Type B pancreatic cell (in vitro differentiated cells): ENCODE measurements around the gene KIF22. TPM values are rescaled to one million over a fixed set of nuclear protein-coding genes. Genes with fewer than 3 reads are reported as not detected.

ENCODE experiments used
- DNase-seq: peaks from one replicate; pipeline ENCODE4 v3.0.0; 2021; ENCODE audit warnings: mixed read lengths; ENCODE audit not compliant: unreplicated experiment; ENCODE audit errors: extremely low spot score
- H3K27ac Mint-ChIP-seq: 2 replicates; pipeline ENCODE4 v1.8.0; 2021; ENCODE audit warnings: mild to moderate bottlenecking, mixed read lengths
- H3K27me3 Mint-ChIP-seq: 2 replicates; pipeline ENCODE4 v1.8.0; 2021; ENCODE audit warnings: mixed read lengths
- H3K36me3 Mint-ChIP-seq: 2 replicates; pipeline ENCODE4 v1.8.0; 2021; ENCODE audit warnings: mixed read lengths
- H3K4me1 Mint-ChIP-seq: one replicate; pipeline ENCODE4 v1.8.0; 2021; ENCODE audit warnings: mixed read lengths; ENCODE audit not compliant: unreplicated experiment
- H3K4me3 Mint-ChIP-seq: 2 replicates; pipeline ENCODE4 v1.8.0; 2021; ENCODE audit warnings: mild to moderate bottlenecking, mixed read lengths
- H3K9me3 Mint-ChIP-seq: 2 replicates; pipeline ENCODE4 v1.8.0; 2021; ENCODE audit warnings: mixed read lengths
- total RNA-seq: library from RNA; stranded (reverse); gene quantifications from 2 replicates; pipeline ENCODE4 v1.2.1, GENCODE V29; 2021; ENCODE audit warnings: low replicate concordance
- TF ChIP-seq, protein P1 (sequence below): fragments of 200-600 bp; sonication (generic); conservative IDR thresholded peaks from 2 replicates; pipeline ENCODE4 v1.5.0; 2021; ENCODE audit warnings: antibody characterized with exemption, mild to moderate bottlenecking

KIF22 gene
- total RNA-seq, 1 donor from 2014 or later: 112 TPM

DNA sequence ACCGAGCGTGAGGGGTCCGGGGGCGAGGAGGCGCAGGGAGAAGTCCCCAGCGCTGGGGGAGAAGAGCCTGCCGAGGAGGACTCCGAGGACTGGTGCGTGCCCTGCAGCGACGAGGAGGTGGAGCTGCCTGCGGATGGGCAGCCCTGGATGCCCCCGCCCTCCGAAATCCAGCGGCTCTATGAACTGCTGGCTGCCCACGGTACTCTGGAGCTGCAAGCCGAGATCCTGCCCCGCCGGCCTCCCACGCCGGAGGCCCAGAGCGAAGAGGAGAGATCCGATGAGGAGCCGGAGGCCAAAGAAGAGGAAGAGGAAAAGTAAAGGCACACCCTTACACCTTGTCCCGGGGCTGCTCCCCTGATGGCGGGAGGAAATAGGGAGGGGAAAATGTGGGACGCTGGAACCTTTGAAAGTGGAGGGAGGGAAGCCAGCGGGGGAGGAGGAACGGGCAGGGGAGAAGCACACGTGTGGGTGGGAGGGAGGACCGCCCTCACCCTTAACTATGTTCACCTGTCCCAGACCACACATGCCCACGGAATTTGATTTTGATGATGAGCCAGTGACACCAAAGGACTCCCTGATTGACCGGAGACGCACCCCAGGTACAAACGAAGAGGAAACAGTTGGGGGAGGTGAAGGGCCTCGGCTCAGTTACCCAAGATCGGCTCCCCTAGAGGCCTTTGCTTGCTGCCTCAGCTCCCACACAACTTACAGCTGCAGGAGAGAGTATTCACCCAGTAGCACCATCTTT, 26.3 kb downstream of the KIF22 start:
- Mint-ChIP-seq H3K4me1 (peaks cover 36% of the 10 kb centered on the region), H3K9me3 (no peaks in the 10 kb centered on the region), H3K4me3 (peak overlapping the region; percentile 93), H3K27ac (peak overlapping the region; percentile 94), H3K36me3 (peaks cover 8% of the 10 kb centered on the region), H3K27me3 (peaks cover 4% of the 10 kb centered on the region)
- TF ChIP-seq, protein P1, sequence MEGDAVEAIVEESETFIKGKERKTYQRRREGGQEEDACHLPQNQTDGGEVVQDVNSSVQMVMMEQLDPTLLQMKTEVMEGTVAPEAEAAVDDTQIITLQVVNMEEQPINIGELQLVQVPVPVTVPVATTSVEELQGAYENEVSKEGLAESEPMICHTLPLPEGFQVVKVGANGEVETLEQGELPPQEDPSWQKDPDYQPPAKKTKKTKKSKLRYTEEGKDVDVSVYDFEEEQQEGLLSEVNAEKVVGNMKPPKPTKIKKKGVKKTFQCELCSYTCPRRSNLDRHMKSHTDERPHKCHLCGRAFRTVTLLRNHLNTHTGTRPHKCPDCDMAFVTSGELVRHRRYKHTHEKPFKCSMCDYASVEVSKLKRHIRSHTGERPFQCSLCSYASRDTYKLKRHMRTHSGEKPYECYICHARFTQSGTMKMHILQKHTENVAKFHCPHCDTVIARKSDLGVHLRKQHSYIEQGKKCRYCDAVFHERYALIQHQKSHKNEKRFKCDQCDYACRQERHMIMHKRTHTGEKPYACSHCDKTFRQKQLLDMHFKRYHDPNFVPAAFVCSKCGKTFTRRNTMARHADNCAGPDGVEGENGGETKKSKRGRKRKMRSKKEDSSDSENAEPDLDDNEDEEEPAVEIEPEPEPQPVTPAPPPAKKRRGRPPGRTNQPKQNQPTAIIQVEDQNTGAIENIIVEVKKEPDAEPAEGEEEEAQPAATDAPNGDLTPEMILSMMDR: peak; percentile 31
- DNase-seq: no peak

DNA sequence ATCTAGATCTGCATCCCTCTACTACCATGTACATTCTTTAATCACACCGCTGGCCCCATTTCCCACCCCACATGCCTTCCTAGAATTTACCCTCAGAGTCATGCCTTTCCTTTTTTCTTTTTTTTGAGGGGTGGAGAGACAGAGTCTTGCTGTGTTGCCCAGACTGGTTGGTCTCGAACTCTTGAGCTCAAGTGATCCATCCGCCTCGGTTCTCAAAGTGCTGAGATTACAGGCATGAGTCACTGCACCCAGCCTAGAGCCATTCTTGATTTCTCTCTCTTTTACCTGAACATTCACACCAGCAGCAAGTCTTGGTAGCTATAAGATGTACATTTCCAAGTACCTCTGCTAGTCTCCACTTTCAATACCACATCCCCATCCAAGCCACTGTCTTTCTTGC, 27.5 kb downstream of the KIF22 start:
- peak overlapping the region; percentile 87 for H3K27ac Mint-ChIP-seq
- no peaks in the 10 kb centered on the region for H3K9me3 Mint-ChIP-seq
- H3K36me3 Mint-ChIP-seq: peaks cover 8% of the 10 kb centered on the region
- no peak for DNase-seq
- TF ChIP-seq, protein P1: no peak
- H3K4me1 Mint-ChIP-seq: peaks cover 42% of the 10 kb centered on the region
- H3K27me3 Mint-ChIP-seq: peaks cover 4% of the 10 kb centered on the region
- H3K4me3 Mint-ChIP-seq: peak overlapping the region; percentile 88

DNA sequence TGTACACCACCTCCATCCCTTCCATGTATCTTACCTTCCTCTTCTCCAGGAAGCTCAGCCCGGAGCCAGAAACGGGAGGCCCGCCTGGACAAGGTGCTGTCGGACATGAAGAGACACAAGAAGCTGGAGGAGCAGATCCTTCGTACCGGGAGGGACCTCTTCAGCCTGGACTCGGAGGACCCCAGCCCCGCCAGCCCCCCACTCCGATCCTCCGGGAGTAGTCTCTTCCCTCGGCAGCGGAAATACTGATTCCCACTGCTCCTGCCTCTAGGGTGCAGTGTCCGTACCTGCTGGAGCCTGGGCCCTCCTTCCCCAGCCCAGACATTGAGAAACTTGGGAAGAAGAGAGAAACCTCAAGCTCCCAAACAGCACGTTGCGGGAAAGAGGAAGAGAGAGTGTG, 29.0 kb downstream of the KIF22 start:
- Mint-ChIP-seq H3K36me3 (peaks cover 8% of the 10 kb centered on the region), H3K27ac (peak overlapping the region; percentile 86), H3K27me3 (peaks cover 4% of the 10 kb centered on the region), H3K4me1 (peaks cover 42% of the 10 kb centered on the region), H3K4me3 (peak overlapping the region; percentile 88), H3K9me3 (no peaks in the 10 kb centered on the region)
- no peak for DNase-seq
- TF ChIP-seq, protein P1: no peak

DNA sequence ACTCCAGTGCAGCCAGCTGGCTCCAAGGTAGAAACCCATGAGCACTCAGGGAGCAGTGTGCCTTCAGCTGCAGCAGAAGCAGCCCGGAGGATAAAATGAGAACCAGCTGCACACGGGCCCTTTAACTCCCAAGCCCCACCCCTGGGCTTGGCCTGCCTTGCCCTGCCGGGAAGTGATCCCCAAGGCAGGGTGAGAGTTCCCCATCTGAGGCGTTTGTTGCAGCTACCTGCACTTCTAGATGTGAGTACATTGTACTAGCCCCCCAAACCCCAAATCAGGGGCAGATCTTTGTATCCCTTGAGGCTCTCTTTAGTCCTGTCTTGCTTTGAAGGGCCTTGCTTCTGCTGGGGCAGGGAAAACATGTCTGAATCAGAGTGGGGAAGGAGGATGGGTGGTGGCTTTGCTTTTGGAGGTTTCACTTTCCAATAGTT, 29.7 kb downstream of the KIF22 start, which contains the start of gene MVP:
Gene MVP, plus strand, starts transcription at position 192 of the 431 bp plus-strand sequence. CDS start 10,088 bp downstream, outside the sequence.
- Mint-ChIP-seq H3K27me3 (peaks cover 4% of the 10 kb centered on the region), H3K27ac (peak within 1 kb of the TSS; percentile 86), H3K9me3 (no peaks in the 10 kb centered on the region), H3K4me3 (peak within 1 kb of the TSS; percentile 88), H3K36me3 (peaks cover 8% of the 10 kb centered on the region), H3K4me1 (peaks cover 40% of the 10 kb centered on the region)
- TF ChIP-seq, protein P1: no peak
- no peak for DNase-seq

DNA sequence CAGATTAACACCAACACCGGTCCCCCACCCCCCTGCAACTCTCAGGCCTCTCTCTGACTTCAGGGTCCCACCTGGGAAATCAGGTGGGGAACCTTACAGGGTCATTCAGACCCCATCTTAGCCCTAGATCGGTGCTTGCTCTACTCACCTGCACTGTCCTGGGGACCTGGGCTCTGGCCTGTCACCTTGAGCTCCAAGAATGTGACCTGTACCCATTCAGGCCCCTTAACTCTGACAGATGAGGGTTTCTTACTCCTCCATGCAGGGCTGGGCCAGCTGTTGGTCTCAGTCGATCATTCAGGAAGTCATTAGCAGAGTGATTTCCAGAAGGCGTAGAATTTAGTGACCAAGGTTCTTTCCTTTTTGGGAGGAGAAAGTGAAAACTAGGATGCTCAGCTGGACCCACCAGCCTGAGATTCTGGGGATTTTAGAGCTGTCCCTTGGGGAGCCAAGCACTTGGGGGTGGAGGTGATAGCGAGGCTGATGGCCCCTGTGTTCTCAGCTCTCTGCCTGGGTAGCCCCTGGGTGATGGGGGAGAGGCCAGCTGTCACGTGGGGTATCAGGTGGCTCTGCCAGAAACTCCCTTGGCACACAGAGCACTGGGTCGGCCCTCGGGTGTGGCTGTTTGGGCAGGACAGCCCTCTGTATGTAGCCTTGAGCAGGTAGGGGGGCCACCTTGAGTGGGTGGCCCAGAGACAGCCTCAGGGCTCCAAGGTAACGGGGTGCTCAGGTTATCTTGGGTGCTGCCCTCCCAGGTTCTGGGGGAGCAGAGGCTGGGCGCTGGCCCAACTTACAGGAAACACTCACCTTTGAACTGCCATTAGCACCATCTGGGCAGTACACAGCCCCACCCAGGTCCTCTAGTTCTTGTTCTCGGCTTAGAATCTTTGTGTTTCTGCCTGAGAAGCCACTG, 30.4 kb downstream of the KIF22 start:
- Mint-ChIP-seq H3K36me3 (peaks cover 5% of the 10 kb centered on the region), H3K27me3 (peaks cover under 1% of the 10 kb centered on the region), H3K27ac (peak overlapping the region; percentile 86), H3K4me3 (peak overlapping the region; percentile 88), H3K9me3 (no peaks in the 10 kb centered on the region), H3K4me1 (peaks cover 36% of the 10 kb centered on the region)
- no peak for DNase-seq
- TF ChIP-seq, protein P1: no peak
